Activated CD4-positive, CD25-positive, alpha-beta regulatory T cell treated with anti-CD3 and anti-CD28 coated beads, Interleukin-2, amount 50 U/mL, for 24 hours (primary cell): ENCODE results near the gene PHF21B.
"Not testable (repeated sequence)": the region's sequence is repeated elsewhere in the genome, so short reads cannot be mapped to it uniquely, and the experiment has no call there.

Source experiments
- ATAC-seq, 2 donors: fragments of 150-1000 bp; cut with Tn5 transposase; one replicate each; pipeline ENCODE4 v1.10.0; 2021; ENCODE audit warnings: mild to moderate bottlenecking in 1 of 2, moderate library complexity in 1 of 2

PHF21B gene

DNA sequence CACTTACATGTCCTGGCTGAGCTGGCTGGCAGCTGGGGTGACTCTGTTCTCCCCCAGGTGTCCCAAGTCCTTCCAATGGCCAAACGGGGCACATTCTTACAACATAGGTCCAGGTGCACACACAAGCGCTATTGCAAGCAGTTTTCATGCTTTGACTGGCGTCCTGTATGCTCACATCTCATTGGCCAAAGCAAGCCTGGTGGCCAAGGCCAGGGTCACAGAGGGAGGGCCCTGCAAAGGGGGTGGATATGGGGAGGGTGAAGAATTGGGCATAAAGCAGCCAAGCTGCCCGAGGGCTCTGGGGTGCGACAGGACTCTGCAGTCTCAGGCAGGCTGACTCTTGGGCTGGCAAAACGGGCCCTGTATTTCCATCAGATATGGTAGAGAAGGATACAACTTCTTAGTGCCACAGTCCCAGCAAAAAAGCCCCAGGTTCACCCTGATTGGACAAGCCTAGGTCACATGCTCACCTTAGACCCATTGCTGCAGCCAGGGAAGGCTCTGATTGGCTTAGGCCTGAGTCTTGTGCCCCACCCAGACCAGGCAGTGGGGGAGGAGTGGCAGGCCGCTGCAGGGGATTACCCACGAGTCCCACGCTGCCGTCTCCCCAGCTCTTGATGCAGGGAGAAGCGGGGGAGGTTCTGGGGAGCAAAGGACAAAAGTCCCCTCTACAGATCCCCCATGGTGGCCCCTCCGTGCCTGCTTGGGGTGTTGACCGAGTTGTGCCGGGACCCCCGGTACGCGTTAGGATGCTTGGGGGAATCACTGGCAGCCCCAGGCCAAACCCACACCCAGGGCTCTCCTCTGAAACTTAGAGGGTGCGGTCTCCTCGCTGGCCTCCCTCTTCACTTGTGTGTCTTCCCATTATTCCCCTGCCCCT, 146.6 kb downstream of the PHF21B start:
- no peak for ATAC-seq

DNA sequence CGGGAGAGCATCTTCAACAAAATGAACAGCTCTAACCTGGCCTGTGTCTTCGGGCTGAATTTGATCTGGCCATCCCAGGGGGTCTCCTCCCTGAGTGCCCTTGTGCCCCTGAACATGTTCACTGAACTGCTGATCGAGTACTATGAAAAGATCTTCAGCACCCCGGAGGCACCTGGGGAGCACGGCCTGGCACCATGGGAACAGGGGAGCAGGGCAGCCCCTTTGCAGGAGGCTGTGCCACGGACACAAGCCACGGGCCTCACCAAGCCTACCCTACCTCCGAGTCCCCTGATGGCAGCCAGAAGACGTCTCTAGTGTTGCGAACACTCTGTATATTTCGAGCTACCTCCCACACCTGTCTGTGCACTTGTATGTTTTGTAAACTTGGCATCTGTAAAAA, 147.5 kb downstream of the PHF21B start:
- no peak for ATAC-seq

DNA sequence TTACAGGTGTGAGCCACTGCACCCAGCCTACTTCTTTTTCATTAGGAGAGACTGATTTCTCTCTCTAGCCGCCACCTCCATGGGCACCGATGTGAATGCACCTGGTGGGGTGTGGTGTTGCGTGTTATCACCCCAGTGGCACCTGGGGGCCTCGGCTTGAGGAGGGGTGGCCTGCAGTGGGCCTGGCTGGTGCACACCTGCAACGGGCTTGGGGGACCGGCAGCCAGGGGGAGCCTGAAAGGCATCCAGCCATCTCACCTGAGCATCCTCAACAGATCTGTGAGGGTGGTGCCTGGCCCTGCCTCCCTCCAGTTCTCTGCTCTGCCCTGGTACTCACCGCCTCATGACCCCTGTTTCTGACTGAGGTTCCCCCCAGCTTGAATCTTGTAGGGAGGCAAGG, 148.6 kb downstream of the PHF21B start:
- ATAC-seq: no peak

DNA sequence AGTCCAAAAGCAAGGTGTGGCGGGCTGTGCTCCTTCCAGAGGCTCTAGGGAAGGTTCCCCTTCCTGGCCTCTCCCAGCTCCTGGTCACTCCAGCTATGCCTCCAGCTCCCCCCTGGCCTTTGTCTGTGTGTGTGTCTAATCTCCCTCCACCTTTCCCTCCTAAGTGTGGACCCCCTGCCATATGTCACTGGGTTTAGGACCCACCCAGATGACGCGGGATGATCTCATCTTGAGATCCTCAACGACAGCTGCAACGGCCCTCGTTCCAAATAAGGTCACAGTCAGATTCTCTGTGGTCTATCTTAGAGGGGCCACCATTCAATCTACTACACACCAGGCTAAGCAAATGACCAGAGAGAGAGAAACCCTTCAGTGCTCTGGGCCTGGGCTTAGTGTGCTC, 149.5 kb downstream of the PHF21B start:
- no peak for ATAC-seq

DNA sequence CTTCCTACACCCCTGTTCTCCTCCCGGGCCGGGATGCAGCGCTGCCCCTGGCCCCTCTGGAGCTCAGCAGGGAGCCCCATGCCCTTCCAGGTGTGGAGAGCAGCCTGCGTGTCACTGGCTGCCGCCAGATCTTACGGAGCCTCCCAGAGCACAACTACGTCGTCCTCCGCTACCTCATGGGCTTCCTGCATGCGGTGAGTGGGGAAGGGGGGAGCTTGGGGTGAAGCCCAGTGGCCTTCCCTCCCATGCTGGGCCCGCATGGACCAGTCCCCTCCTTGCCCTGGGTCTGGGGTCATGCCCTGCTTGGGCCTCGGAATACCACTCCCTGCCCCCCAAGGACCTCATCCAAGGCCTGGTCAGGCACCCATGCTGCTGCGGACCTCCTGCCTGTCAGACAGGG, 150.2 kb downstream of the PHF21B start:
- no peak for ATAC-seq

DNA sequence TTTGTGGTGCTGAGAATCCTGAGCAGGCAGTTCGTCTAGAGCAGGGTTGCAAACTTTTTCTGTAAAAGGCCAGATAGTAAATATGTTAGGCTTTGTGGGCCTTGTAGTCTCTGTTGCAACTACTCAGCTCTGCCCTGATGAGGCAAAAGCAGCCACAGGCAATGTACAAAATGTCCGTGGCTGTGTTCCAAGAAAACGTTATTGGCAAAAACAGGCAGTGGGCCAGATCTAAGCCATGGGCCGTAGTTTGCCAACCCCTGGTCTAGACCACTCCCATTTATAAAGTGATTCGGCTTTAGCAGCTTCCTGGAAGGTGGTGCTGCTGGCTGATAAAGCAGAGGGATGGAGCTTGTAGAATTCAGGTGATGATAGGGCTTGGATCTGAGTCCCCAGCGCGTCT, 151.0 kb downstream of the PHF21B start:
- ATAC-seq: not testable (repeated sequence)

DNA sequence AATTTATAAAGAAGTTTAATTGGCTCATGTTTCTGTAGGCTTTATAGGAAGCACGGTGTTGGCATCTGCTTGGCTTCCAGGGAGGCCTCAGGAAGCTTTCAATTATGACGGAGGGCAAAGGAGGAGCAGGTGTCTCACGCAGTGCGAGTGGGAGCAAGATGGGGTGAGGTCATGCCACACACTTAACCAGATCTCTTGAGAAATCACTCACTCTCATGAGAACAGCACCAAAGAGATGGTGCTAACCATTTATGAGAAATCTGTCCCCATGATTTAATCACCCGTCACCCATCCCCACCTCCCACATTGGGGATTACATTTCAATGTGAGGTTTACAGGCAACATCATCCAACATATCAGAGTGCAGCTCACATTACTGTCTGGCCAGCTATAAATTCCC, 153.9 kb downstream of the PHF21B start:
- peak; percentile 41 to 63 for ATAC-seq

DNA sequence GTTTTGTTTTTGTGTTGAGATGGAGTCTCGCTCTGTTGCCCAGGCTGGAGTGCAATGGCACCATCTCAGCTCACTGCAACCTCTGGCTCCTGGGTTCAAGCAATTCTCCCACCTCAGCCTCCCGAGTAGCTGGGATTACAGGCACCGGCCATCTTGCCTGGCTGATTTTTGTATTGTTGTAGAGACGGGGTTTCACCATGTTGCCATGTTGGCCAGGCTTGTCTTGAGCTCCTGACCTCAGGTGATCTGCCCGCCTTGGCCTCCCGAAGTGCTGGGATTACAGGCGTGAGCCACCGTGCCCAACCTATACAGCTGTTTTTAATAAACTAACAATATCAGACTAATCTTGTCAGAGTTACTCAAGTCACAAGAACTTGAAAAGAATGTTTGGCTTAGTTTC, 155.2 kb downstream of the PHF21B start:
- not testable (repeated sequence) for ATAC-seq

DNA sequence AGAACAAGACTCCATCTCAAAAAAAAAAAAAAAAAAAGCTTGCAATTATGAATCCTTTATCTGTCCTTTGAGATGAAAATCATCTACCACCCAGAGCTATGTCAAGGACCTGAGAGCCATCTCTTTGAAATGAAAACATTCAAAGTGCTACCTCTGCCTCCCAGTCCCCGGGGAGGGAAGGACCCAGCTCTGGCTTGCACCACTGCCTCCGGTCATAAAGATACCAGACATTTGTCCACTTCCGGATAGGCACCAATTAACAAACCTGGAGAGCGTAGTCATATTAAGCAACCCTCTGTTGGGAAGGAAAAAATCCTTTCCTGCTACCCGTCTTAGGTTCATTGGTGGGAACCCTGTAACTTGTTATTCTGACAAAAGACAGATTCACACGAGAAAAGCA, 158.9 kb downstream of the PHF21B start:
- ATAC-seq: no peak

DNA sequence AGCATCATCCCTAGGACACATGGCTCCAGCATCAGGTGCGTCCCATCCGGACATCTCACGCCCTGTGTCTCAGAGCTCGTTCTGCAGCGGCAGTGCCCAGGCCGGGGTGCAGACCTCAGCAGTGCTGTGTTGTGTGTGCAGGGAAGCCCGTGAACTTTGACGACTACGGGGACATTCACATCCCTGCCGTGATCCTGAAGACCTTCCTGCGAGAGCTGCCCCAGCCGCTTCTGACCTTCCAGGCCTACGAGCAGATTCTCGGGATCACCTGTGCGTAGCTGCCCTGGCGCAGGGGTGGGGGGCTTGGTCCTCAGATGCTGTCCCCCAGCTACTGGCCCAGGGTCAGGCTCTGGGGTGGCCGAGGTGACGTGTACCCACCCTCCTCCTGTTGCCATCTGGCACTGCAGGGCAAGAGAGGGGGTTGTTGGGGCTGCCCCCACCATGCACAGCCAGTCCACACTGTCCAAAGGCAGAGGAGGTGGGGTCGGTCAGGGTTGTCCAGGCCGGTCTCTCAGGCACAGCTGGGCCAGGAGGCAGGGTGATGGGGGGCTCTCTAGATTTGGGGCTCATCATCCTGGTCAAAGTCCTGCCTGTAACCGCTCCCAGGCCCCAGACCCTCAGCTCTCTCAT, 160.9 kb downstream of the PHF21B start:
- no peak for ATAC-seq

DNA sequence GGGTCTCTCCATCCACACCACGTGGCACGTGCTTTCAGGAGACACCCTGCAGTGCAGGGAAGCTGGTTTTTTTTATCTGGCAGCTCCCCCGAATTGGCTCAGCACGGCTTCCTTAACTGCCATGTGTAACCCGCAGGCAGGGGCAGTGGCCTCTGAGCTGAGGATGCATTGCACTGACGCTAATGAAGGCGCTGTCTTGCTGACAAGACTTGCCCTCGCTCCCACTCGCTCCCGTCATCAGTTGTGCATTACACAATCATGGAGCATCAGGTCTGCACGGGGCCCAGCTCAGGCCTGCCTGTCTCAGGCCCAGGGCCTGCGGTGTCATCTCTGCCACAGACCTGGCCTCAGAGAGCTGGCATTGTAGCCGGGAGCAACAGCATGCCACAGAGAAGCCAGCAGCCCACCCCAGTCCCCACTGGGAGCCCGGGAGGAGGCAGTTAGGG, 161.5 kb downstream of the PHF21B start:
- no peak for ATAC-seq

DNA sequence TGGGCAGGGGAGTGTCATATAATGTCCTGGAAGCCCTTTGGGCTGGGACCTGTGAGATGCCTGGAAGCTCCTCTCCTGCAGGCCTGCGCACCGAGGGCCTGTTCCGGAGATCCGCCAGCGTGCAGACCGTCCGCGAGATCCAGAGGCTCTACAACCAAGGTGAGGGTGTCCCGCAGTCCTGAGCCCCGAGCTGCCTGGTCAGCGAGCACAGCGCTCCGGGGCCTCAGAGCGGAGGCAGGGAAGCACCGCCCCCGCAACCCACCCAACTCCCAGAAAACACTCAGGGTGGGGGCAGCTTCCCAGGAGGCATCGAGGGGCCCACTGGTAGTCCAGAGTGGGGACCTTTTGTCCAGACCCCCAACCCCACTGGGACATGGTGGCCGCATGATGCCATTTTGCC, 161.9 kb downstream of the PHF21B start:
- ATAC-seq: no peak

DNA sequence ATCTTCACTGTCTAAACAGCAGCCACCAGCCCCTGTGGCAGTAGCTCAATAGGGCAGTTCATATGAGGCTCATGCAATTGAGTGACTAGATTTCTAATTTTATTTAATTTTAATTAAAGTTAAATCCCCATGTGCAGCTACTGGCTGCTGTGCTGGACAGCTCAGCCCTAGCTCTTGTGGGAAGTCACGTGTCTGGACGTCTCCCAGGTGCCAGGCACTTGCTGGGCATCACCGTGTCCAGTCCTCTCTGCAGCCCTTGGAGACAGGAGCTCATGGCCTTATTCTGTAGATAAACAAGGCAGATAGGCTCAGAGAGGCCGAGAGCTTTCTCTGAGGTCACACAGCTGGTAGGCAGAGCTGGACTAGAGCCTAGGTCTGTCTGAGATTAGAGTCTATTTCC, 162.4 kb downstream of the PHF21B start:
- ATAC-seq: no peak

DNA sequence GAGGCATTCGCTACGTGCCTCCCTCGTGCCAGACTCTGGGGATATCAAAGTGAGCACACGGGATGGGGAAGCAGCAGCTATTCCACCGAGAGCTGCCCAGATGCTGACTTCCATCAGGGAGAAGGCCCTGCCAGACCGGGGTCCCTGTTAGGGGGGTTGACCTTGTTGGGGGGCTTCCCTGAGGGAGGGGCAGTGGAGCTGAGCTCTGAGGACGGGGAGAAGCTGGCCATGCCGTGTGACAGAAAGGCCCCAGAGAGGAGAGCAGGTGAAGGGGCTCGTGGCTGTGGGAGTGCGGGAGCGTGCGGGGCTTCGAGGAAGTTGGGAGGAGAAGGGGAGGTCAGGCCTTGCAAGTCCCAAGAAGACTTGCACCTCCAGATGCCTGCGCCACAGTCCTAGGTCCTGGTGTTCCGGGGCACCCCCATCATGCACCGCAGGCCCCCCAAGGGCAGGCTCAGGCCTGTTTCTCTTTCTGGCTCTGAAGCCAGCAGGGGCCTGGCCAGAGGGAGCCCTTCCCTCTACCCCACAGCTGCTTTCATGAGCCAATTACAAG, 163.0 kb downstream of the PHF21B start:
- no peak for ATAC-seq

DNA sequence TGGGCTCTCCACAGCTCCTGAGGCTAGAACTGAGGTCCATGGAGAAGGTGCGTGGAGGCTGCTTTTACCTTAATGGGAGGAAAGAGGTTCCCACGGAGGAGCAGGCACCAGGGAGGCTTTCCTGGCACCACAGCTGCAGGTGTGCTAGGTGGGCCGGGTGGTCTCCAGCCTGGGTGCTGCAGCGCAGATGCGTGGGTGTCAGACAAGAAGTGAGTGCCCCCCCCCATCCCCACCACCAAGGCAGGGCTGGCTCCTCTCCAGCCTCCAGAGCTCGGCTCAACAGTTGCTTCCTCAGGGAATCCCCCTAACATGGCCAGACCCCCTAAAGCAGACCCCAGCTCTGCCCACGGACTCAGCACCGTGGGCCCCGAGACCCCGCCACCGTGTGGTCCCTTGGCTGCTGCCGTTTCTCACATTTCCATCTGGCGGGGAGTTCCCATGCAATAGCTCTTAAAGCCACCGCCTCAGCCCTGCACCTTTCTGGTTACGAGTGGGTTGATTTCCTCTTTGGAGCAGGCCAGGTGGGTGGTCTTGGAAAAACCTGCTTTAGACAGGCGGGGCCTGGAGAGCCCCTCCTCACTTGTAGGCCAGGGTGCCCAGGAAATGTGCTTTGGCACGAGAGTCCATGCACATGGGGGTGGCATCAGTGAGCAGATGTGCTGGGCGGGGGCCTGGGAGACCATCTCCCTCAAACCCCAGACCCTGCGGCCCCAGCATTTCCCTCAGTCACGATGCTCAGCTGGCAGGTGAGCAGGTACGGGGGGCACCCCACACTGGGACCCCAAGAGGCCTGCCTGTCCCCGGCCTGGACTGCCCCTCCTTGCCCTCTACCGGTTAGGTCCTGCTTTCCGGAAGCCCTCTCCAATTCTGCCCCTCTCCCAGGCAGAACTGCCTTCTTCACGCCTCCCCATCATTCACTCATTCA, 163.7 kb downstream of the PHF21B start:
- no peak for ATAC-seq

DNA sequence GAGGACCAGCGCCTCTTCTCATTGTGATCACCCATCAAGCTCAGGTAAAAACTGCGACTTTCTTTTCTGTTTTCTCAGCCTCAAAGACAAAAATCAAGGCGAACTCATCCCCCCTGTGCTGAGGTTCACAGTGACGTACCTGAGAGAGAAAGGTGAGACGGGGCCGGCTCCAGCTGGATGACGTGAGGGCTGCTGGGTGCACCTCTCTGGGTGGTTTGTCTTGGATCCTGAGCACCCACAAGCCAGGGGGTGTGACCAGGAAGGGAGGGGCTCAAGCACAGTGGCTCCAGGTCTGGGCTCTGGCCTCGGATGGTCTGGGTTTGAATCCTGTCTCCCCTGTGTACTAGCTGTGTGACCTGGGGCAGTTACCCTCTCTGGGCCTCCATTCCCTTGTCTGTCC, 164.6 kb downstream of the PHF21B start:
- ATAC-seq: no peak

DNA sequence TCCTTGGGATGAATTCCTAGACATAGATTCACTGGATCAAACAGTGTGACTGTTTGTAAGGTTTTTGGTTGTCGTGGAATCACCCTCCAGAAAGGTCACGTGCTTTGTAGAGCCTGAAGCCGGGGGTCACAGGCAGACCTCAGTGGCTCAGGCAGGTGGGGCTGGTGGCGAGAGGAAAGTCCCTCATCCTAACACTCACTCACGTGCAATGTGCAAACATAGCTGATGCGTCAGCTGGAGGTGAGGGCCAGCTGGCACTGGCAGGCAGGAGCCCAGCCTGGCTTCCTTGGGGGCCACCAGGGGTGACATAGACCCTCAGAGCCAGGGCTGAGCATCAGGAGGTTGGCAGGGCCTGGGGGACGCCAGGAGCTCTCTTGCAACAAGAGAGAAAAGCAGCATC, 167.4 kb downstream of the PHF21B start:
- no peak for ATAC-seq

DNA sequence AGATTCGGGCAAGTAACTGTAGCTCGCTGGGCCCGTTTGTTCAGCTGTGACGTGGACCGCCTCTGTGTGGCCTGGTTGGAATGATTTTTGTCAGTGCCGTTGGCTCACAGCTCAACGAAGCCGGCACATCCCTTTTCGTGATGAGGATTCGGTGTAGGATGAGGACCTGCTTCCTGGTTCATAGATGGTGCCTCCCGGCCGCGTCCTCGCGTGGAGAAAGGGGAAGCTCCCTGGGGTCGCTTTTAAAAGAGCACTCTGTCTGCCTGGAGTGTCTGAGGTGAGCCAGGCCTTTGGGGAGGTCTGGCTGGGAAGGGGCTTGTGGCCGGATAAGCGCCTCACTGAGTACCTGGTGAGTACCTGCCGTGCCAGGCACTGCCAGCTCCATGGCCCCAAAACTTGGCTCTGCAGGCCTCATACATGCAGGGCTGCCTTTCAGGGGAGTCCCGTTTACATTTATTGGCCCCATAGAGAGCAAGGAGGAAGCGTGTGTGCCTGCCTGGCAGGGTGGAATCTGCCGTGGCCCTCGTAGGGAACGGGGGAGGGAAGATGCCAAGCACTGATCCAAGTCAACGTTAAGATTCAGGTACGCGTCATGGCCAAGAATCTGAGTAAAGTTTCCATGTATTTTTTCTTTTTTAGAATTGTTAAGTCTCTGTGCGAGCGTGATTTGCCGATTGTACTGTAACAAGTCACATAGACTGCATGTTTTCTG, 169.0 kb downstream of the PHF21B start:
- ATAC-seq: no peak

DNA sequence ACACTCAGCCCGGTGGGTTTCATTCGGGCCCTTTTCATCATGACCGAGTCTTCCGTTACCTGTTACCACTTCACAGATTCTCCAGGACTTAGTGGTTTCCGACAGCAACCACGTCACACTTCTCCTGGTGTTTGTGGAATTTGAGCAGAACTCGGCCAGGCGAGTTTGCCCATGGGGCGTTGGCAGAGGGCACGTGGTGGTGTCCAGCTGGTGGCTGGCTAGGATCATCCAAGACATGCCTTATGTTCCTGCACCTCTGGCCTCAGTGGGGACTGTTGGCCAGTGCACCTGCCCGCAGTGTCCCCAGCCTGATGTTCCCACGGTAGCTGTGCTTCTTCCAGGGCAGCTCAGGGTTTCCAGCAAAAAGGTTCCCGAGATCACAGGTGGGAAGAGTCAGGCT, 170.1 kb downstream of the PHF21B start:
- ATAC-seq: no peak

DNA sequence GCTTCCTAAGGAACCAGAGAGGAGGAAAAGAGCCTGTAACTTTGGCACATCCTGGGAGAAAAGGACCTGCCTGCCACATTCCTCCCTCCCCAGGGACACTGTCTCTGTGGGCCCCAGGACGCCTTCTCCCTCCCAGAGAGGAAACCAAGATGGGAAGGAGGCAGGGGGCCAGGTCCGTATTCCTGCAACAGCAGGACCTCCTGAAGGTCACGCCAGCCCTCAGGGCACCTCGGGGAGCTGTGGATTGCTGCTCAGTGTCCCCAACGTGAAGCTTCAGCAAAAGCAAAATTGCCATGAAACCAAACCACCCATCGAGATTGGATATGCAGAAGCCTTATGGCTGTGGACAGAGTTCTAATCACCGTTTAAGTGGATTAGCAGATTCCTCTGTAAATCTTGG, 170.7 kb downstream of the PHF21B start:
- no peak for ATAC-seq

DNA sequence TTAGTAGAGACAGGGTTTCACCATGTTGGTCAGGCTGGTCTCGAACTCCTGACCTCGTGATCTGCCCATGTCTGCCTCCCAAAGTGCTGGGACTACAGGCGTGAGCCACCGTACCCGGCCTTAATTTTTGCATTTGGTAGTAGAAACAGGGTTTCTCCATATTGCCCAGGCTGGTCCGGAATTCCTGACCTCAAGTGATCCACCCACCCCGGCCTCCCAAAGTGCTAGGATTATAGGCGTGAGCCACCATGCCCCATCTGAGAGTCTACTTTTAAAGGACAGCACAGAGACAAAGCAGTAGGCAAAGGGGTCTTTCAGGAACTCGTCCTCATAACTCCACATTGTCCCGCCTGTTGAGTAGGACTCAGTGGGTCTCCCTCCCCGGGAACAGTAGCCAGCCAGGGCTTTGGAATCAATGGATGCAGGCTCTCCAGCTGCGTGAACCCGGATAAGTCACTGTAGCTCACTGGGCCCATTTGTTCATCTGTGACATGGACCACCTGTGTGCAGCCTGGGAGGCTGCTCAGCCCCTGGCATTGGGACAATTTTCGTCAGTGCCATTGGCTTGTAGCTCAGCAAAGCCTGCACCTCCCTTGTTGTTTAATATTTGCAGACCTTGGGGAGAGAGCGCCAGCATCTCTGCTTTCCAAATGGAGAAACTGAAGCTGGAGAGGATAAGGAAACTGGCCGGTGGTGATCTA, 171.3 kb downstream of the PHF21B start:
- ATAC-seq: no peak

DNA sequence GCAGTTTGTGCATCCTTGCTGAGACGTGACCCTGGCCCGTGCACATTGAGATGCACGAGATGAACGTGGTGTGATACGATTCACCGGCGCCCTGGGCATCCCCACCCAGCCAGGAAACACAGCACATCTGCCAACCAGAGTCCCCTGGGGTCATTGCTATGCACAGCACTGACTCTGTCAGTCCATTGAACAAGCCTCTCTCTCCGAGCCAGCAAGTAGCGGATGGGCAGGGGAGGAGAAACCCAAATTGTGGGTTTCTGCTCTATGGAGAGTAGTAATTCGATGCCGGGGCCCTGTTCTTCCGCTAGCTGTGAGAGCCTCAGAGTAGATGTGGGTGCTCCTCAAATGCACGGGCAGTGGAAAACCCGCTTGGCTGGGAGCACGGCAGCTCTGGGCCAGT, 172.3 kb downstream of the PHF21B start:
- ATAC-seq: no peak
